KMS-11 (cell line): ENCODE measurements around the gene UBE2E2.

Experiments
- H2AFZ ChIP-seq: fragments of 200-600 bp; sonication (generic); 2 replicates; pipeline ENCODE4 v1.6.1; 2016; ENCODE audit warnings: antibody characterized with exemption, mixed run types, low read depth
- H3K27ac ChIP-seq: fragments of 200-600 bp; sonication (generic); 2 replicates; pipeline ENCODE4 v1.6.1; 2016; ENCODE audit warnings: mild to moderate bottlenecking, mixed run types
- H3K27me3 ChIP-seq: fragments of 200-600 bp; sonication (generic); 2 replicates; pipeline ENCODE4 v1.6.1; 2017; ENCODE audit warnings: mild to moderate bottlenecking, low read depth, mixed run types, moderate library complexity; ENCODE audit not compliant: insufficient read depth
- H3K36me3 ChIP-seq: fragments of 200-600 bp; sonication (generic); 2 replicates; pipeline ENCODE4 v1.6.1; 2017; ENCODE audit warnings: mild to moderate bottlenecking, mixed run types; ENCODE audit not compliant: insufficient read depth
- H3K4me1 ChIP-seq: fragments of 200-600 bp; sonication (generic); 2 replicates; pipeline ENCODE4 v1.6.1; 2016; ENCODE audit warnings: mild to moderate bottlenecking, low read depth, mixed run types; ENCODE audit not compliant: poor library complexity, severe bottlenecking
- H3K4me2 ChIP-seq: fragments of 200-600 bp; sonication (generic); 2 replicates; pipeline ENCODE4 v1.7.0; 2016; ENCODE audit warnings: mild to moderate bottlenecking, mixed run types
- H3K4me3 ChIP-seq: fragments of 200-600 bp; sonication (generic); IDR thresholded peaks from 2 replicates; pipeline ENCODE4 v1.6.1; 2017; ENCODE audit warnings: low read depth, low read length, mixed read lengths; ENCODE audit not compliant: insufficient read depth
- H3K79me2 ChIP-seq: fragments of 200-600 bp; sonication (generic); 2 replicates; pipeline ENCODE4 v1.6.1; 2016; ENCODE audit warnings: low read depth, mixed run types; ENCODE audit not compliant: insufficient read depth
- H3K9ac ChIP-seq: fragments of 200-600 bp; sonication (generic); 2 replicates; pipeline ENCODE4 v1.6.1; 2016; ENCODE audit warnings: mild to moderate bottlenecking, mixed run types
- H4K20me1 ChIP-seq: fragments of 200-600 bp; sonication (generic); 2 replicates; pipeline ENCODE4 v1.6.1; 2016; ENCODE audit warnings: mild to moderate bottlenecking, mixed run types; ENCODE audit not compliant: insufficient read depth
- CTCF ChIP-seq: fragments of 200-600 bp; sonication (generic); conservative IDR thresholded peaks from 2 replicates; pipeline ENCODE4 v1.6.1; 2017; ENCODE audit warnings: low read depth, mild to moderate bottlenecking, antibody characterized with exemption, low read length, moderate library complexity, mixed read lengths

The UBE2E2 gene

GRCh38 chr3:23448998-23449537 is 245.9 kb downstream of the UBE2E2 start:
- Histone ChIP-seq H2AFZ (no peak overlapping the region), H3K4me1 (no peaks in the 10 kb centered on the region), H3K4me3 (no peak overlapping the region), H3K36me3 (no peaks in the 10 kb centered on the region), H4K20me1 (no peaks in the 10 kb centered on the region), H3K27ac (no peak overlapping the region), H3K27me3 (no peaks in the 10 kb centered on the region), H3K9ac (no peak overlapping the region), H3K4me2 (no peak overlapping the region), H3K79me2 (no peaks in the 10 kb centered on the region)
- no peak for TF ChIP-seq CTCF

- H3K4me3 ChIP-seq: no peak overlapping the region
- no peaks in the 10 kb centered on the region for H3K36me3 ChIP-seq
- no peak overlapping the region for H3K4me2 ChIP-seq
- no peaks in the 10 kb centered on the region for H3K4me1 ChIP-seq
- no peak overlapping the region for H2AFZ ChIP-seq
- no peaks in the 10 kb centered on the region for H3K79me2 ChIP-seq
- no peaks in the 10 kb centered on the region for H3K27me3 ChIP-seq
- no peak overlapping the region for H3K9ac ChIP-seq
- H3K27ac ChIP-seq: no peak overlapping the region
- TF ChIP-seq CTCF: no peak
- H4K20me1 ChIP-seq: no peaks in the 10 kb centered on the region
Measured at GRCh38 chr3:23450051-23450450, 246.9 kb downstream of the UBE2E2 start.

DNA sequence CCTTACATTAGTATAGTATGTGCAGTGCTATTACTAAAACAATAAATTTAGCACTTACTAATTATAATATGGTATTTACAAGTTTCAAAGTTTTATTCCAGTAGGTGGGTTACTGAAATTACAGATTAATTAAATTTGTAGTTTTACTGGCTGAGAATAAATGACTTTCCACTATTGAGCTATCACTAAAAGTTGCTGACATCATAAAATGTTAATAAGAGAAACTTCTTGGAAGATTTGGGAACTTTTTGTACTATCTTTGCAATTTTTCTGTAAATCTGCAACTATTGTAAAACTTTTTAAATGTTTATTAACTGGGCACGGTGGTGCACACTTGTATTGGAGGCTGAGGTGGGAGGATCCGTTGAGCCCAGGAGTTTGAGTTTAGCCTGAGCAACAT is 247.7 kb downstream of the UBE2E2 start:
- no peaks in the 10 kb centered on the region for H3K27me3 ChIP-seq
- H3K4me2 ChIP-seq: no peak overlapping the region
- no peaks in the 10 kb centered on the region for H4K20me1 ChIP-seq
- no peak overlapping the region for H3K4me3 ChIP-seq
- no peaks in the 10 kb centered on the region for H3K36me3 ChIP-seq
- H3K9ac ChIP-seq: no peak overlapping the region
- no peak for TF ChIP-seq CTCF
- H3K79me2 ChIP-seq: no peaks in the 10 kb centered on the region; the same call in 1 of the 2 replicates
- no peak overlapping the region for H2AFZ ChIP-seq
- no peak overlapping the region for H3K27ac ChIP-seq
- no peaks in the 10 kb centered on the region for H3K4me1 ChIP-seq

DNA sequence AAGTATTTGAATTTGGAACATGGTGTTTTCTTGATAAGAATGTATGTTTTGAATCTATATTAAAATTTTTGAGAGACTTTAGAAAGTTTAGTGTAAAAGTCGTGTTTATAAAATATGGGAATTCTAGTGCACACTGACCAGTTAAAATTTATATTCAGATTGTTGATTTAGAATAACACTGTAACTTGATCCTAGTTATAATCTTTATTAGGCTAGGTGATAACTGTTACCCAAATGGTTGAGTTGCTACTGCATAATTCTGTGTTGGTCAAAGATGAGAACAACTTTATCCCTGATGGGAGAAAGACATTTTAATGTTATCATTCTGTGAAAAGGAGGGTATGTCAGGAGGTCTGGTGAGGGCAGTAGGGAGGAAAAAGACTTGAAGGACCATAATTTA is 249.3 kb downstream of the UBE2E2 start:
- Histone ChIP-seq H3K36me3 (no peaks in the 10 kb centered on the region), H2AFZ (no peak overlapping the region), H3K4me1 (no peaks in the 10 kb centered on the region), H3K4me3 (no peak overlapping the region), H3K27ac (no peak overlapping the region), H3K27me3 (no peaks in the 10 kb centered on the region), H3K9ac (no peak overlapping the region), H3K79me2 (no peaks in the 10 kb centered on the region; the same call in 1 of the 2 replicates), H4K20me1 (no peaks in the 10 kb centered on the region), H3K4me2 (no peak overlapping the region)
- TF ChIP-seq CTCF: no peak
